HEK293T (cell line): ENCODE measurements around the gene C5AR2.

Experiments
- FOXM1 ChIP-seq: fragments of 450-650 bp; IDR thresholded peaks from 2 replicates; pipeline ENCODE4 v1.6.1; 2017; ENCODE audit warnings: mild to moderate bottlenecking, borderline replicate concordance
- SP1 ChIP-seq: fragments of 450-650 bp; IDR thresholded peaks from 2 replicates; pipeline ENCODE4 v1.6.1; 2017

GRCh38 chr19:47379381-47379938 is 47.5 kb downstream of the C5AR2 start:
- TF ChIP-seq FOXM1 (no peak), SP1 (no peak)
